H1 (cell line): ENCODE data around the gene TTC24. TPM values are rescaled to one million over a fixed set of nuclear protein-coding genes. Genes with fewer than 3 reads are reported as not detected.

Experiments used
- CTCF ChIA-PET: fragments of 300-600 bp; sonication (Branson Sonifier 250); formaldehyde crosslinking; loops from one replicate; lab custom pipeline; 2021; ENCODE audit not compliant: partially characterized antibody; lab: Charles Lee
- POLR2A ChIA-PET: fragments of 300-600 bp; sonication (Branson Sonifier 250); formaldehyde crosslinking; loops from one replicate; lab custom pipeline; 2021; ENCODE audit warnings: inconsistent platforms; ENCODE audit not compliant: partially characterized antibody; lab: Charles Lee
- DNase-seq, 2 experiments: peaks; one replicate each; pipeline versions ENCODE4 v3.0.0 to v3.0.0-alpha.2; 2010 to 2022; ENCODE audit warnings: low spot score in 2 of 2, low read depth in 1 of 2, mixed read lengths in 1 of 2
- FAIRE-seq: peaks from 2 replicates; lab custom pipeline; 2011; peaks lifted over from hg19 to GRCh38; lab: Jason Lieb, UNC
- H2AFZ ChIP-seq: 2 replicates; pipeline ENCODE4 v1.8.1; 2012; ENCODE audit warnings: low read length, inconsistent platforms
- H2AK5ac ChIP-seq: 2 replicates; pipeline ENCODE4 v1.6.1; 2013; ENCODE audit warnings: low read depth, low read length
- H2BK120ac ChIP-seq: replicated peaks from 2 replicates; pipeline ENCODE3; 2013; ENCODE audit warnings: low read depth, low read length, inconsistent platforms
- H2BK12ac ChIP-seq: 2 replicates; pipeline ENCODE4 v1.6.1; 2013; ENCODE audit warnings: low read depth, low read length
- H2BK15ac ChIP-seq: 2 replicates; pipeline ENCODE4 v1.6.1; 2013; ENCODE audit warnings: low read length
- H2BK20ac ChIP-seq: 2 replicates; pipeline ENCODE4 v1.6.1; 2013; ENCODE audit warnings: low read length
- H2BK5ac ChIP-seq: 2 replicates; pipeline ENCODE4 v1.6.1; 2013; ENCODE audit warnings: low read depth, low read length
- H3K14ac ChIP-seq: 2 replicates; pipeline ENCODE4 v1.6.1; 2013; ENCODE audit warnings: inconsistent platforms; ENCODE audit not compliant: insufficient read length
- H3K18ac ChIP-seq: 2 replicates; pipeline ENCODE4 v1.6.1; 2013; ENCODE audit warnings: low read length; ENCODE audit errors: extremely low read depth
- H3K23ac ChIP-seq: 2 replicates; pipeline ENCODE4 v1.6.1; 2013; ENCODE audit warnings: inconsistent platforms; ENCODE audit not compliant: insufficient read length
- H3K23me2 ChIP-seq: 2 replicates; pipeline ENCODE4 v1.6.1; 2013; ENCODE audit warnings: low read depth, low read length
- H3K27ac ChIP-seq: 2 replicates; pipeline ENCODE4 v1.6.1; 2011; ENCODE audit warnings: low read depth, low read length, inconsistent platforms
- H3K27me3 ChIP-seq, 4 experiments: replicated peaks in 1 of 4; 1 replicate in 1 of 4; 2 replicates in 3 of 4; pipeline versions ENCODE4 v1.6.1 to v1.8.1; 2011 to 2013; ENCODE audit warnings: low read length in 3 of 4, mild to moderate bottlenecking in 3 of 4, inconsistent platforms in 2 of 4, mixed read lengths in 2 of 4, moderate library complexity in 1 of 4; ENCODE audit not compliant: control insufficient read depth in 3 of 4, insufficient read depth in 3 of 4; ENCODE audit errors: extremely low read depth in 1 of 4
- H3K36me3 ChIP-seq, 4 experiments: 2 replicates each; pipeline versions ENCODE4 v1.6.1 to v1.8.1; 2011 to 2013; ENCODE audit warnings: mild to moderate bottlenecking in 4 of 4, low read length in 3 of 4, moderate library complexity in 2 of 4, control low read depth in 1 of 4, inconsistent platforms in 1 of 4; ENCODE audit not compliant: insufficient read depth in 4 of 4, control insufficient read depth in 2 of 4
- H3K4ac ChIP-seq: replicated peaks from 2 replicates; pipeline ENCODE3; 2013; ENCODE audit warnings: low read length, low read depth, mixed read lengths, inconsistent platforms; ENCODE audit not compliant: insufficient read length
- H3K4me1 ChIP-seq, 4 experiments: replicated peaks in 1 of 4; 1 replicate in 1 of 4; 2 replicates in 3 of 4; pipeline versions ENCODE4 v1.6.1 to v1.8.1; 2011 to 2013; ENCODE audit warnings: low read length in 3 of 4, inconsistent platforms in 2 of 4, mixed read lengths in 1 of 4; ENCODE audit not compliant: insufficient read depth in 4 of 4, control insufficient read depth in 3 of 4
- H3K4me2 ChIP-seq, 2 experiments: 2 replicates each; pipeline versions ENCODE4 v1.6.1 to v1.8.1; 2011 to 2013; ENCODE audit warnings: low read depth in 2 of 2, low read length in 2 of 2, control low read depth in 1 of 2, inconsistent platforms in 1 of 2, mild to moderate bottlenecking in 1 of 2; ENCODE audit not compliant: insufficient read depth in 1 of 2
- H3K4me3 ChIP-seq, 4 experiments: fragments of 200-600, 300-600 bp in 1 of 4; sonication (generic), shearing (Covaris generic), sonication (Bioruptor Twin) in 1 of 4; 2 replicates each; pipeline versions ENCODE4 v1.5.1 to v1.8.1; 2011 to 2016; ENCODE audit warnings: low read length in 4 of 4, low read depth in 3 of 4, control low read depth in 2 of 4, inconsistent platforms in 2 of 4, mild to moderate bottlenecking in 2 of 4, mixed read lengths in 1 of 4, moderate library complexity in 1 of 4; ENCODE audit not compliant: insufficient read depth in 2 of 4; ENCODE audit errors: extremely low read depth in 1 of 4
- H3K56ac ChIP-seq: replicated peaks from 2 replicates; pipeline ENCODE3; 2013; ENCODE audit warnings: low read depth, mild to moderate bottlenecking, mixed read lengths, low read length, inconsistent platforms; ENCODE audit not compliant: insufficient read length
- H3K79me1 ChIP-seq: 2 replicates; pipeline ENCODE4 v1.6.1; 2013; ENCODE audit warnings: low read depth, low read length, control low read depth
- H3K79me2 ChIP-seq, 2 experiments: 2 replicates each; pipeline versions ENCODE4 v1.6.1 to v1.8.1; 2012 to 2013; ENCODE audit warnings: low read length in 2 of 2, mild to moderate bottlenecking in 2 of 2, inconsistent platforms in 1 of 2; ENCODE audit not compliant: insufficient read depth in 2 of 2, control insufficient read depth in 1 of 2
- H3K9ac ChIP-seq, 4 experiments: replicated peaks in 1 of 4; 1 replicate in 1 of 4; 2 replicates in 3 of 4; pipeline versions ENCODE4 v1.6.1 to v1.8.1; 2011 to 2013; ENCODE audit warnings: low read depth in 3 of 4, low read length in 3 of 4, control low read depth in 2 of 4, mild to moderate bottlenecking in 2 of 4, moderate library complexity in 2 of 4, inconsistent platforms in 1 of 4; ENCODE audit errors: extremely low read depth in 1 of 4
- H3K9me3 ChIP-seq, 2 experiments: 2 replicates each; pipeline versions ENCODE4 v1.6.1 to v1.8.1; 2012 to 2013; ENCODE audit warnings: mild to moderate bottlenecking in 2 of 2, moderate library complexity in 2 of 2, control low read depth in 1 of 2, inconsistent platforms in 1 of 2, low read depth in 1 of 2, low read length in 1 of 2, mixed read lengths in 1 of 2; ENCODE audit not compliant: insufficient read depth in 2 of 2
- H4K20me1 ChIP-seq, 2 experiments: replicated peaks in 1 of 2; 2 replicates each; pipeline versions ENCODE3 to v1.8.1; 2011 to 2013; ENCODE audit warnings: inconsistent platforms in 2 of 2, low read length in 2 of 2, mild to moderate bottlenecking in 1 of 2; ENCODE audit not compliant: insufficient read depth in 2 of 2, control insufficient read depth in 1 of 2
- H4K5ac ChIP-seq: 2 replicates; pipeline ENCODE4 v1.6.1; 2013; ENCODE audit warnings: low read length, low read depth, mixed read lengths, inconsistent platforms; ENCODE audit not compliant: insufficient read length
- H4K8ac ChIP-seq: 2 replicates; pipeline ENCODE4 v1.8.0; 2013; ENCODE audit warnings: mild to moderate bottlenecking, moderate library complexity, low read length, inconsistent platforms; ENCODE audit not compliant: insufficient read depth; ENCODE audit errors: extremely low read depth
- H4K91ac ChIP-seq: replicated peaks from 2 replicates; pipeline ENCODE3; 2013; ENCODE audit warnings: low read length, mixed read lengths, inconsistent platforms; ENCODE audit not compliant: insufficient read length
- FOSL1 ChIP-seq: IDR thresholded peaks from 2 replicates; pipeline ENCODE4 v1.6.1; 2011; ENCODE audit warnings: mild to moderate bottlenecking, low read depth, low read length, moderate library complexity; ENCODE audit not compliant: insufficient read depth
- SP4 ChIP-seq: IDR thresholded peaks from 2 replicates; pipeline ENCODE4 v1.6.1; 2012; ENCODE audit warnings: low read length, inconsistent platforms
- WGBS, 2 experiments: shearing (Covaris generic) in 1 of 2; methylation state at CpG; one replicate each; pipeline versions ENCODE4 v1.1.6 to v1.1.7; 2013 to 2015; ENCODE audit warnings: low lambda C conversion rate in 2 of 2, mixed read lengths in 2 of 2, inconsistent platforms in 1 of 2, low coverage in 1 of 2, missing lambda C conversion rate in 1 of 2; ENCODE audit not compliant: insufficient replicate concordance in 2 of 2, insufficient coverage in 1 of 2, insufficient read length in 1 of 2; ENCODE audit errors: extremely low coverage in 1 of 2, missing lambda C conversion rate in 1 of 2; 5-methylcytosine and 5-hydroxymethylcytosine counted together
- polyA plus RNA-seq, 7 experiments: library from polyadenylated mRNA; depleted of rRNA in 3 of 7; stranded (reverse) in 5 of 7; unstranded in 2 of 7; fragments of >200 nt in 5 of 7; fragments of 200-250 nt in 2 of 7; gene quantifications; 1 replicate in 5 of 7; 2 replicates in 1 of 7; 4 replicates in 1 of 7; pipeline versions ENCODE4 v1.2.1 to v1.2.3, GENCODE V29; 2011 to 2013; ENCODE audit warnings: missing spikeins in 2 of 7, mixed read lengths in 2 of 7
- total RNA-seq: library from RNA; stranded (reverse); fragmentation: NEBNext Ultra II Directional; extraction: Animal tissue kit (Norgen Biotek cat#: 25700); gene quantifications from 2 replicates; pipeline ENCODE4 v1.2.1, GENCODE V29; 2021

Gene TTC24
- total and polyA plus RNA-seq, 2 of the 8 experiments (the other 6 are each of a cell fraction or from before 2014, with no cell fraction given): 0.08 TPM; not detected in 1

DNA sequence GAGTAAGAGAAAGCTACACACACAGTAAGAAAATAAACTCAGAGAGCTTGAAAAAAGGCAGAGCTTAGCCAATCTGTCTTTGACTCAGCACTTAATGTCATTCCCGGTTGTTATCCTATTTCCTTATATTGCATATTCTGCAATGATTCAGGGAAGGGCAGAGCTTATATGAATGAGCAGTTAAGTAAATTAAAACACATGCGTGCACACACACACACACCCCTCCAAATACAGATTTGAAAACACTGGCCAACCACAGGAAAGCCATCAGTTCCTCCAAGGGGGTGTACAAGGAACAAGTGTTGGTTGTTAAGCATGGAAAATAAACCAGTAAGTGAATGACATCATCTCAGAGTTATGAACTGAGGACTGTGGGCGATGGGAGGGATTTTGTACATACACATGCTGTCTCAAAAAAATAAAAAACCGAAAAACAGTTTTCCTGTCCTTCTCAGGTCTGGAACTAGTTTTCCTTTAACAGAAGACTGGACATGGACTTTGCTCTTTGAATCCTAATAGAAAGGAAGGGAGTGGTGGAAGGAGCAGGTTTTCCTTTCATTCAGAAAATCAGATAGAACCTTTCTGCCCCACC, 8.2 kb upstream of the TTC24 start:
- Histone ChIP-seq H3K14ac (no peak overlapping the region), H3K79me1 (no peaks in the 10 kb centered on the region; the same call in 1 of the 2 replicates), H3K79me2 (0 out of 4 replicates have a peak, but pooled peaks cover 0 to 5% of the 10 kb centered on the region in 2 experiments), H4K91ac (no peak overlapping the region), H4K8ac (no peak overlapping the region), H3K9me3 (no peaks in the 10 kb centered on the region), H2BK12ac (no peak overlapping the region), H2BK15ac (no peak overlapping the region), H2BK20ac (no peak overlapping the region), H3K18ac (no peak overlapping the region), H3K4me1 (no peaks in the 10 kb centered on the region; a peak in 1 of 7 replicates), H3K36me3 (0 out of 8 replicates have a peak, but pooled peaks cover 0 to 3% (median 0%) of the 10 kb centered on the region in 4 experiments), H3K4me3 (peak overlapping the region; percentile 86 to 92 (median 89); a peak in 7 of 8 replicates), H3K9ac (peak overlapping the region in 2 of 4 experiments; percentile 50 to 55; a peak in 4 of 7 replicates), H4K20me1 (no peaks in the 10 kb centered on the region), H2BK120ac (no peak overlapping the region), H2AFZ (no peak overlapping the region), H3K27me3 (no peaks in the 10 kb centered on the region), H3K23me2 (peaks cover 3% of the 10 kb centered on the region; the same call in 1 of the 2 replicates), H2BK5ac (no peak overlapping the region), H3K4me2 (peak overlapping the region; percentile 68 to 92), H3K27ac (no peak overlapping the region), H3K56ac (no peak overlapping the region), H3K23ac (no peak overlapping the region), H4K5ac (no peak overlapping the region), H3K4ac (no peak overlapping the region), H2AK5ac (no peak overlapping the region)
- FAIRE-seq (no peak), DNase-seq (no peak)
- TF ChIP-seq FOSL1: no peak
- TF ChIP-seq SP4: no peak
- 82% methylated on average over 4 of the region's 4 CpGs; no CpG with 5 or more reads in 1 of the 2 experiments for WGBS, 2 experiments
- CTCF ChIA-PET: interaction anchor here (0.6 to 1.7 kb wide), 11 partner anchors 31 to 155 kb away, joined by 3 to 5 read pairs (median 3); no protein-coding TSS in a partner anchor
- POLR2A ChIA-PET: interaction anchor here (0.7 to 1.4 kb wide), 3 partner anchors 10 to 29 kb away, joined by 3 read pairs; partner anchors contain the start of gene NAXE
